ENCODE data around the gene ARRDC4. TPM values are rescaled to one million over a fixed set of nuclear protein-coding genes. Genes with fewer than 3 reads are reported as not detected.

The ARRDC4 gene
- total RNA-seq, 1 experiment from 2014 or later, result 8.7 TPM

DNA sequence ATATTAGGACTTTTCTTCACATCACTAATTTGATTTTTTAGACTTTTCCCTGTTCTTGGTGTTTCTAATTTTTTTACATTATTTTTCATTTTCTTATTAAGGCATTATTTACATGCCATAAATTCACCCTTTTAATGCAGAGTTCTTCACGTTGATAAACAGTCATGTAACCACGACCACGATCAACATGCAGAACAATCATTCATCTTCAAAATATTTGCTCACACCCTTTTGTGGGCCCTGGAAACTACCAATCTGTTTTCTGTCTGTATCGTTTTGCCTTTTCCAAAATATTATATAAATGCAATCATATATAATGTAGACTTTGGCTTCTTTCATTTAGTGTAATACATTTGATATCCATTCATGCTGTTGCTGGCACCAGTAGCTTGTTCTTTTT lies 48.7 kb downstream of the ARRDC4 start:
- H3K4me1 ChIP-seq (ENCODE audit: insufficient read depth, low read length), result no peaks in the 10 kb centered on the region
- no peak overlapping the region for H2BK20ac ChIP-seq (ENCODE audit: low read depth, low read length, poor library complexity, severe bottlenecking)
- H2BK5ac ChIP-seq (ENCODE audit: insufficient read length, low read length), result no peak overlapping the region
- TF ChIP-seq, protein P1, sequence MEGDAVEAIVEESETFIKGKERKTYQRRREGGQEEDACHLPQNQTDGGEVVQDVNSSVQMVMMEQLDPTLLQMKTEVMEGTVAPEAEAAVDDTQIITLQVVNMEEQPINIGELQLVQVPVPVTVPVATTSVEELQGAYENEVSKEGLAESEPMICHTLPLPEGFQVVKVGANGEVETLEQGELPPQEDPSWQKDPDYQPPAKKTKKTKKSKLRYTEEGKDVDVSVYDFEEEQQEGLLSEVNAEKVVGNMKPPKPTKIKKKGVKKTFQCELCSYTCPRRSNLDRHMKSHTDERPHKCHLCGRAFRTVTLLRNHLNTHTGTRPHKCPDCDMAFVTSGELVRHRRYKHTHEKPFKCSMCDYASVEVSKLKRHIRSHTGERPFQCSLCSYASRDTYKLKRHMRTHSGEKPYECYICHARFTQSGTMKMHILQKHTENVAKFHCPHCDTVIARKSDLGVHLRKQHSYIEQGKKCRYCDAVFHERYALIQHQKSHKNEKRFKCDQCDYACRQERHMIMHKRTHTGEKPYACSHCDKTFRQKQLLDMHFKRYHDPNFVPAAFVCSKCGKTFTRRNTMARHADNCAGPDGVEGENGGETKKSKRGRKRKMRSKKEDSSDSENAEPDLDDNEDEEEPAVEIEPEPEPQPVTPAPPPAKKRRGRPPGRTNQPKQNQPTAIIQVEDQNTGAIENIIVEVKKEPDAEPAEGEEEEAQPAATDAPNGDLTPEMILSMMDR (conservative IDR thresholded peaks at IDR 0.05), result no peak
- no peak overlapping the region for H3K18ac ChIP-seq (ENCODE audit: insufficient read length, low read depth, low read length)
- H2BK15ac ChIP-seq (ENCODE audit: low read depth, low read length), result no peak overlapping the region
- H3K4me2 ChIP-seq (ENCODE audit: insufficient read depth, insufficient read length, low read length), result no peak overlapping the region
- H3K9ac ChIP-seq (ENCODE audit: extremely low read depth, insufficient read length, low read length), result no peak overlapping the region
- H3K79me1 ChIP-seq (ENCODE audit: insufficient read depth, low read depth, low read length, poor library complexity, severe bottlenecking), result no peaks in the 10 kb centered on the region
- Mint-ChIP-seq H3K27me3 (ENCODE audit: low read depth) (no peaks in the 10 kb centered on the region), H3K36me3 (ENCODE audit: insufficient read depth in 1 of 3, low read depth in 3 of 3) (no peaks in the 10 kb centered on the region; a peak in 1 of 7 replicates), H3K9me3 (no peaks in the 10 kb centered on the region), H3K4me1 (peaks cover 0 to 3% of the 10 kb centered on the region in 2 experiments; a peak in 3 of 4 replicates), H3K27ac (no peak overlapping the region), H3K4me3 (no peak overlapping the region)
- no peak overlapping the region for H4K8ac ChIP-seq (replicated peaks; ENCODE audit: insufficient read length, low read depth, low read length)
- H2BK120ac ChIP-seq (ENCODE audit: low read depth, low read length, poor library complexity, severe bottlenecking), result no peak overlapping the region
- no peaks in the 10 kb centered on the region for H3K79me2 ChIP-seq (ENCODE audit: insufficient read depth, low read length)
- DNase-seq, result no peak
- no peak overlapping the region for H3K4ac ChIP-seq (ENCODE audit: low read depth, low read length)
- H3K9me3 ChIP-seq (ENCODE audit: control insufficient read depth, low read depth, low read length), result no peaks in the 10 kb centered on the region
- H3K14ac ChIP-seq (ENCODE audit: insufficient read depth, low read length), result no peak overlapping the region
- H2BK12ac ChIP-seq (ENCODE audit: insufficient read length, low read depth, low read length), result no peak overlapping the region
- no peaks in the 10 kb centered on the region for H3K23me2 ChIP-seq (ENCODE audit: insufficient read length, low read depth, low read length, poor library complexity, severe bottlenecking)
- no peak overlapping the region for H4K91ac ChIP-seq (ENCODE audit: insufficient read length, low read depth, low read length)
- no peak overlapping the region for H2AK5ac ChIP-seq (ENCODE audit: insufficient read length, low read length)
- no peak overlapping the region for H3T11ph ChIP-seq (ENCODE audit: low read length)
- no CpG with 5 or more reads among the region's 4 CpGs for WGBS (ENCODE audit: extremely low coverage, insufficient read length, low lambda C conversion rate)
- H3K23ac ChIP-seq (ENCODE audit: insufficient read length, low read depth, low read length), result no peak overlapping the region
- H3K27ac ChIP-seq (ENCODE audit: insufficient read length, low read depth, low read length), result no peak overlapping the region
- no peaks in the 10 kb centered on the region for H4K20me1 ChIP-seq (ENCODE audit: control insufficient read depth, insufficient read depth, insufficient read length)
- no peaks in the 10 kb centered on the region for H3K27me3 ChIP-seq (ENCODE audit: insufficient read depth, low read length)
- no peak overlapping the region for H3K56ac ChIP-seq (ENCODE audit: insufficient read length, low read depth, low read length)
- no peak overlapping the region for H2AFZ ChIP-seq (ENCODE audit: low read length)
- H4K5ac ChIP-seq (ENCODE audit: insufficient read length, low read depth, low read length), result no peak overlapping the region
